Activated CD4-positive, alpha-beta T cell treated with anti-CD3 and anti-CD28 coated beads, Interleukin-2, amount 50 U/mL, for 16 hours (primary cell): Measurements from ENCODE around the gene JARID2.
"Not testable (repeated sequence)": the region's sequence is repeated elsewhere in the genome, so short reads cannot be mapped to it uniquely, and the experiment has no call there.

Experiments used
- DNase-seq: peaks from one replicate; pipeline ENCODE4 v3.0.0-alpha.2; 2020

Gene JARID2

DNA sequence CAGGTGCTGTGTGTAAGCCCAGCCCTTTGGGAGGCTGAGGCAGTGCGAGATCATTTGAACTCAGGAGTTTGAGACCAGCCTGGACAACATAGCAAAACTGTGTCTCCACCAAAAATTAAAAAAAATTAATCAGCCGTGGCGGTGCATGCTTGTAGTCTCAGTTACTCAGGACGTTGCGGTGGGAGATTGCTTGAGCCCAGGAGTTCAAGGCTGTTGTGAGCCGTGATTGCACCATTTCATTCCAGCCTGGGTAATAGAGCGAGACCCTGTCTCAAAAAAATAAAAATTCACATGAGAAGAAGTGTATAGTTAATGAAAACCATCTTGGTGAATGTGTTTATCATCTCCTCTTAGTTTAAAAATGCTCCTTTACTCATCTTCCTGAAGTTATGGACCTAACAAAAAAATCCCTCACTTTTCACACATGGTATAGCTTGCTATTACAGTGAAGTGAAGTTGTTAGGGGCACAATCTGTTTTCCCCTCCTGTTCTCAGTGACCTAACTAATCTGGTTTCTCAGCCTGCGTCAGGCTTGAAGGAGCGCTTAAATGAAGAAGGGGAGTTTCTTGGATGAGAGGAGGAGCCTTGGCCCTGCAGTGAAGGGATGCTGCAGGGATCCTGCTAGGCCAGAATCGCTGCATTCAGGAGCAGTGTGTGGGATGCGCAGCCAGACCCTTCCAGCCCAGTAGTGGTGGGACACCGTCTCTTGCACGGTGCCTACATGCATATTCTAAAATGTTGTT, 45.3 kb downstream of the JARID2 start:
- no peak for DNase-seq

DNA sequence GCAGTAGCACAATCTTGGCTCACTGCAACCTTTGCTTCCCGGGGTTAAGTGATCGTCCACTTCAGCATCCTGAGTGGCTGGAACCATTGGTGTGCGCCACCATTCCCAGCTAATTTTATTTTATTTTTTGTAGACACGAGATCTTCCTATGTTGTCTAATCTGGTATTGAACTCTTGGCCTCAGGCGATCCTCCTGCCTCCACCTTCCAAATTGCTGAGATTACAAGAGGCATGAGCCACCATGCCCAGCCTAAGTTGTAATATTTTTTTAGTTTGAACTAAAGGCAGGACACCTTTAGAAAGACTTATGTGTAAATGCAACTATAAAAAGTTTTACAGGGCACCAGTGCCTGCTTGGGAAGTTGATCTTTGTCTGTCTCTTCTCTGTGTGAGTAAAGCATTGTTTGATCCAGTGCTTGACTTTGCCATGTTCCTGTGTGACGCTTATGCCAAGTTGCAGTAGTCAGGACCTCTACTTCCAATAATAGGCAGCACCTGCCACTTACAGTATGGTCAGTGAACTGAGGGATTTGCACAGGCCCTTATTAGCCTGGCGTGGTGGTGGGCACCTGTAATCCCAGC, 46.9 kb downstream of the JARID2 start:
- DNase-seq: no peak

DNA sequence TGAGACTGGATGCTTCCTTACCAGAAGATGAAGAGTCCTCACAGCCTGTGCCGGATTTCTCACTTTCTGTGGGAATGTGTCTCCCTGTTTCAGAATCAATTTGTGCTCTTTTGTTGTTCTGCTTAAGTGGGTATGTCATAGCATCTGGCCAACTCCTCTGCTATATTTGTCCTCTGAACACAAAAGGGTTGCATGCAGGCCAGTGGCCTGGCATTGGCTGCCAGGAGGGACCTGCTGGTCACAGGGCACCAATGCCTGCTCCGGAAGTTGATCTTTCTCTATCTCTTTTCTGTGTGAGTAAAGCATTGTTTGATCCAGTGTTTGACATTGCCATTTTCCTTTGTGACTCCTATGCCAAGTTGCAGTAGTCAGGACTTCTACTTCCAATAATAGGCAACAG, 47.8 kb downstream of the JARID2 start:
- DNase-seq: no peak

DNA sequence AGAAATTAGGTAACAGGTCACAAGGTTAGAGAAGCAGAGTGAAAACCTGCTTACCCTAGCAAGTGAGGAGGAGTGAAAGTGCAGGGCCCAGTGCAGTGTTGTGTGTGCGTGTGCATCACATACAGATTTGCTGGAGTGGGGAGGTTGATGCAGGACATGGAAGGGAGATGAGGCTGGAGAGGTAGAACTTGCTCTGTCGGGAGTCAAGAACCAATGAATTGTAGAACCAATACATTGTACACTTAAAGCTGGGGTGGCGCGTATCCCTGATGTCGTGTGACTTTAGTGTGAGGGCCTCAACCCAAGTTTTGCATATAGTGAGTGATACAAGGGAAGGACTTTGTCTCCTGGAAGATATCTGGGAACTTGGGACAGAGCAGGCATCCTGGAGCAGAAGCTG, 48.6 kb downstream of the JARID2 start:
- DNase-seq: no peak

DNA sequence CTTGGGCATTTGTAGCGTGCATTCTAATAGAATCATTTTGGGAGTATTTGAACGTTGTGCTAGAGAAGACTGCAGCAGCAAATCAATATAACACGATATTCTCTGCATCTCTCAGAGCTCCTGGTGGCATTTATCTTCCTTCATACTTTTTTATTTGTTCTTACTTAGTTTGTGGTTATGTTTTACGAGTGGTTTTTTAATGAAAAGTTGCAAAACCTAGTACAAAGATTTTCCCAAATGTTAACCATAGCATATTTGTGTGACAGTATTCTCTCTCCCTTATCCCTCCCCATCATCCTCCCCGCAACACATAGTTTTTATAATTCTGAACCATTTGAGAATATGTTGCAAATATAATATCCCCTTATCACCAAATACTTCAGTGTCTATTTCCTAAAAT, 50.4 kb downstream of the JARID2 start:
- no peak for DNase-seq

DNA sequence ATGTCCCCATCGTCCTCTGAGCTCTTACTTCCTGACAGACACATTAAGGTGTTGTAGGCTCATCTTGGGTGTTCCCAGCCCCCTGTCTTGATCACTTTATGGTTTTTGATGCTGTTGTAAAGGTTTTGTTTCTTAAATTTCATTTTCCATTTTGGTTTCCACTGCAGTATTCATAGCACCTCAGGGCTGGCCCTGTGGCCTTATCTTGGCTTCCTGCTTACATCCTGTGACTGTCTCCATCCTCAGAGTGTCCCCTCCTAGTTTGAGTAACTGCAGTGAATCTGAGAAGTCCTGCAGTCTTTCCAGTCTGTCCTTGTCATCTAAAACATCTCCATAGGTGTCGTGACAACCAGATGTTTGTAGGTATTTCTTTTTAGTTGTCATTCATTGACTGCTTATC, 50.9 kb downstream of the JARID2 start:
- DNase-seq: peak; percentile 82

DNA sequence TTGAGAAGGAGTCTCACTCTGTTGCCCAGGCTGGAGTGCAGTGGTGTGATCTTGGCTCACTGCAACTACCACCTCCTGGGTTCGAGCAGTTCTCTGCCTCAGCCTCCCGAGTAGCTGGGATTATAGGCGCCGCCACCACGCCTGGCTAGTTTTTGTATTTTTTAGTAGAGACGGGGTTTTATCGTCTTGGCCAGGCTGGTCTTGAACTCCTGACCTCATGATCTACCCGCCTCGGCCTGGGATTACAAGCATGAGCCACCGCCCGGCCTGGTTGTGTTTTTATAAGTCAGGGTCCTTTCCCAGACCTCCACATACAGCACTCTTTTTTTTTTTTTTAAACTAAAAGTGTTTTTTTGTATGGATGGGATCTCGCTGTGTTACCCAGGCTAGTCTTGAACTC, 51.3 kb downstream of the JARID2 start:
- not testable (repeated sequence) for DNase-seq

DNA sequence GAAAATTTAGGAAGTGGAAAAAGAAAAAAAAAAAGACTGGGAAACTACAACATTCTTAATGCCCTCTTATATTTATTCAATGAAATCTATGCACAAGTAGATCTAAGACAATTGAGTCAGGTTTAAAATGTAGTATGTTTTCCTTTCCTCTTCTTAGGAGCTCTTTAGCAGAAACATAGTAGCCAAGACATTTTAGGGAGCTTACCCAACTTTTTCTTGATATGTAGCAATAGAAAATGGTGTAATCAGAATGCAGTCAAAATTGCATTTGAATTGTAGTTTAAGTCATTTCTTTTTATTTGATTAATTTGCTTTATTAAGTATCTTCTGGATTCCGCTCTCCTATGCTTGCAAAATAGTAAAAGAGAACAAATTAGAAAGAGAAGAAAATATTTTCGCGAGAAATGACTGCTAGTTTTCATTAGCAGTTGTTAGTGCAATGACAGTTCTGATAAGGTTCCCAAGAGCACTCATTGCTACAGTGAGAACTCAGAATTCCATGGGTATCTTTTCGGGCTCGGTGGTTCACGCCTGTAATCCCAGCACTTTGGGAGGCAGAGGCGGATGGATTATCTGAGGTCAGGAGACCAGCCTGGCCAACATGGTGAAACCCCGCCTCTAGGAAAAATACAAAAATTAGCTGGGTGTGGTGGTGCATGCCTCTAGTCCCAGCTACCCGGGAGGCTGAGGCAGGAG, 52.2 kb downstream of the JARID2 start:
- no peak for DNase-seq

DNA sequence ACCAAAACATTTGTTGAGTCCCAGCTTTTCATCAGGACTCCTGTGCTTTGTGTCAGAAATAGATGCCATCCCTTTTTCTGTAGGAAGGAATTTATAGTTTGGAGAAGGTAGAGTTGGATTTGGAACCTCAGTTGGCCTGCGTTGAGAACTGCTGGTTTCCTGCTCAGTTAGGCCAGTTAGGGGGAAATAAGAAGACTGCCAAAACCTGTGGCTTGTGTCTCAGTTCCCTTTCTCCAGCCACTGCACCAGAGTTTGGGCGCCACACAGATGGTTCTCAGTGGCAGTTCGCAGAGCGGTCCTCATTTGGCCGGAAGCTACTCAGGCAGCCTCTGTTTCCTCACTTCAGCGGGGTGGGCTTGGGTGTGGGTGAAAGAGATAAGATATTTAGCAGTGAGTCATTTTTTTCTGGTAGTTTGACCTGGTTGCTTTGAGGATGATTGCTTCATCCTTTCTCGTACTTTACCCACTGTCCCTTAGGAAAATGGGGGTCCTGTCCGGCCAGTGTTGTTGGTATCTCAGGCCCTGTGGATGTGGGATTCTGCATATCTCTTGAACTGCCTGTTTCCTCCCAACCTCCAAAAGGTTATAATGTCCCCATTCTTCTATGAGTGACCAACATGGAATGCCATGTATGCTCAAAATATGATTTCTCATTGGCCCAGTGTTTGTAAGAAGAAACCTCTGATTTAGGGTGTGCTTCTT, 53.7 kb downstream of the JARID2 start:
- DNase-seq: peak; percentile 71

DNA sequence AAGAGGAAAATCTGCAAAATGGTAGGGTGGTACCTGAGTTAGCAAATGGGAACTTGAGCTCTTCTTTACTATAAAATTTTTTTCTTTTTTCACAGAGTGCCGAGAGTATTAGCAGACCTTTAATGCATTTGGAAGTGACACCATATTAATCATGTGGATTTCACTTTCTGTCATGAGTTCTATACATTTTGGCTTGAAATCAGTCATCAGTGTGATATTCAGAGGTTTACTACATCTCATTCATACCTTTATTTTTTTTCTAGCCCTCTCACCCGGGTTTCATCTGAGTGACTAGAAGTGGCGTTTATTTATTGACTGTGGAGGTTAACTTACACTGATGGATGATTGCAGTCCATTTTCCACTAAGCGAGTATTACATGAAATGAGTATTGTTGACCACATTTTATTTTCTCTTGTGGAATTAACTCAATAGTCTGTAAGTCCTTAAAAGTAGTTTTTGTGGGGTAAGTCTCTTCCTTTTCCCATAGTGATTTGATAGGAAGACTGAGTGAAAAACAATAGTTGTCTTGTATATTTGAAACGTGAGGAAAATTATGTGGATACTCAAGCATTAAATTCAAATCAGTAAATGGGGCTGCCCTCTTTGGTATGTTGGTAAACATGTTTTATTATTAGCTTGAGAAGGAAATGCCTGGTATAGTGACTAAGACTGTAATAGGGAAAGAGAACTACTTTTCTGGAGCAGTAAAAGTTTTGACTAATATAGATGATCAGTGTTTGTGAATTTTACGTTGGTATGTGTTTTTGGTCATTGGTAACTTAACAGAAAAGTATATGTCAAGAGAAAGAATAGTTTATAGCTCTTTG, 55.5 kb downstream of the JARID2 start:
- DNase-seq: peak; percentile 89

DNA sequence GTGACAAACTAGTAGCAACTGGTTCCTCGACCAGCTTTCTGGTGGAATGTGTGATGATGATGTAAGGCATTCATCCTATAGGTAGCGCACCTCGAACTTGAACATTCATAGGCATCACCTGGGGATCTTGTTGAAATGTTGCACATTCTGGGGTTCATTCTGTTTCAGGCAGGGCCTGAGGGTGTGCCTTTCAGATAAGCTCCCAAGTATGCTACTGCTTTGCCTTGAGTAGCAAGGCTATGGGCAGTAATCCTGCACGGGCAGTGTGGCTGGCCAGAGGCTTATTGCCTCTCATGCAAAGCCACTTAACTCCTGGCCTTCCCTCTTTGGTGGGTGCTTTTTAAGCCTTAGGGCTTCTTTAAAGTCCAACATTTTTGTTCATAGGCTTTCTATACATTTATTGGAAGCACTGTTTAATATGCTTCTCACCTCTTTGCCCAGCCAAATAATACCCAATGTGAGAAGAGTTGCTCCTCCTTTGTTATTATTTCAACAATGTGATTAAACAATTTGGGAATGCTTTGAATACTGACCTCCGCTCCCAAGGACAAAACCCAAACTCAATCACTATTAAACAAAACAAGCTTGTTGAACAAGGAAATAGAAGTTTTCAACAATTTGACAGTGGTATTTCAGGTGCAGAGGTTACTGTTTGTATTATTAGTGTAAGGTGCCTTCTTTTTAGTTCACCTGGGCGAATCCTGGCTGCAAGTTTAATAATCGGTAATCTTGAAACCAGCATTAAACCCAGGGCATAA, 57.5 kb downstream of the JARID2 start:
- DNase-seq: no peak

DNA sequence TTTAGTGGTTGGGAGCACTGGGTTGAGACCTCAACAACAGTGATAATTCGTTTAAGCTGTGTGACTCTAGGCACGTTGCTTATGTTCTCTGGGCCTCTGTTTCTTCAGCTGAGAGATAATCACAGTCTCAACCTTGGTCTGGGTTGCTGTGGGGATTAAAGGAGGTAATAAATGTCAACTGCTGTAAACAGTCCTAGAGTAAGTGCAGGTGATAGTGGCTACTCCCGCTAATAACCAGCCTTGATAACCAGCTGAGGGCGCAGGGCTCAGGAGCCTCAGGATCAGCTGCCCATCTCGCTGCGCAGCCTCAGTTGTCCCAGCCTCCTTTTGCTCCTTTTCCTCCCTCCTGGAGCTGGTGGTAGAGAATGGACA, 58.0 kb downstream of the JARID2 start:
- no peak for DNase-seq

DNA sequence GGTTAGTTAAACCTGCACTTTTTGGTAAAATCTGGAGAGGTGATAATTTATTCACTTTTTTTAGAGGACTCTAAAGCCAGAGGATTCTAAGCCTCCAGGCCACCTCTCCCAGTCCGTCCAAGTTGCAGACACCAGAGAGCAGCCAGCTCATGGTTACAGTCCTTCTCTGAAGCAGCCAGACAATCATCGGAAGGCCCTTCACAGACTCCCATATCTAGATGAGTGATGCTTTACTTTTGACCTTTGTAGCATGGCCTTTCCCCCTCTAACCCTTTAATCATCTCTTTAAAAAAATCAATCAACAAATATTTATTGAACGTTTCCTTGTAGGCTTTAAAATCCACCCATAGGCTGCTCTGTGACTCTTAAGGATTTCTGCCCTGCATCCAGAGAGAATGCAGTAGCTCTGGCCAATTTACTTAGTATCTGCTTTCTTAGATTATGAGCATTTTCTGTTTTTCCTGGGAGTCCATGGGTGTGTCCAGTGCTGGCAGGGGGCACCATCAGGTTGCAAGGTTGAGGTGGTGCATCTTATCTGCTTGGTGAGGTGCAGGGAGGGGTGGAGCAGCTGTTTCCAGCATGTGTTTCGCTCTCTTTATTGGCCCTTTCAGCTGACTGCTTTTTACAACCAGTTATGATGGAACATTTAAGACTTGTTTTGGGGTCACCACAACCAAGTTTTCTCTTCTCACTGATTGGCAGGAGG, 58.6 kb downstream of the JARID2 start:
- DNase-seq: no peak

DNA sequence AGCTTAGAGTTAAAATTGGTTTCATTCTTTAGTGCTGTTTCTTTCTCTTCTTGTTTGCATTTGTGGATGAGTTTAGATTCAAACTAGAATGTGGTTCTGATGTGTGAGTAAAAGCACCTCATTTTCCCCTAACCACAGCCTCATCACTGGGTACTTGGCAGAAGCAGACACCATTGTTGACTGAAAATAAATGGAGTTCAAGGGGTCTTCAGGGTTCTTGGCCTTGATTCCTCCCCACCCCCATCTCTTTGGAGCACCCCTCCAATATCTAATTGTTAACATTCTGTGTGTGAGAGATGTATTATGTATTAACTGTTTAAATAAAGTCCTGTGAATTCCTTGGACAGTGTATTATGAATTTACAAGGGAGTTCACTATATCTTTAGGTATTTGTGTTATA, 59.6 kb downstream of the JARID2 start:
- DNase-seq: peak; percentile 65

DNA sequence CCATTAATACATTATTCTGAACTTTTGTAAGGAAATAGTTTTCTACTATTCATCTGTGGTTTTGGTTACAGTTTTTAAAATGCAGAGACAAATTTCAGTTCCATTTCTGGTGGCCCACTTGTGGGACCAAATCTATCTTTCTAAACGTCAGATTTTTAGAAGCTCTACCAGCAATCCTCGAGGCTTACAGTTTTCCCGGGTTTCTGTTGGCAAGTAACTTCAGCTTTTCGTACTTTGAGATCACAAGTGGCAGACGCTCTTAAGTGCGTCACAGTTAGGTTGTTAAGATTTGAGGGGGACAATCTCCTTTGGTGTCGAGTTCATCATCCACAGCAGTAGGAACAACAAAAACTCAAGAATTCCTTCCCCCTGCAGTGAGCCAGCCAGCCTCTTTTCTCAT, 60.0 kb downstream of the JARID2 start:
- DNase-seq: no peak

DNA sequence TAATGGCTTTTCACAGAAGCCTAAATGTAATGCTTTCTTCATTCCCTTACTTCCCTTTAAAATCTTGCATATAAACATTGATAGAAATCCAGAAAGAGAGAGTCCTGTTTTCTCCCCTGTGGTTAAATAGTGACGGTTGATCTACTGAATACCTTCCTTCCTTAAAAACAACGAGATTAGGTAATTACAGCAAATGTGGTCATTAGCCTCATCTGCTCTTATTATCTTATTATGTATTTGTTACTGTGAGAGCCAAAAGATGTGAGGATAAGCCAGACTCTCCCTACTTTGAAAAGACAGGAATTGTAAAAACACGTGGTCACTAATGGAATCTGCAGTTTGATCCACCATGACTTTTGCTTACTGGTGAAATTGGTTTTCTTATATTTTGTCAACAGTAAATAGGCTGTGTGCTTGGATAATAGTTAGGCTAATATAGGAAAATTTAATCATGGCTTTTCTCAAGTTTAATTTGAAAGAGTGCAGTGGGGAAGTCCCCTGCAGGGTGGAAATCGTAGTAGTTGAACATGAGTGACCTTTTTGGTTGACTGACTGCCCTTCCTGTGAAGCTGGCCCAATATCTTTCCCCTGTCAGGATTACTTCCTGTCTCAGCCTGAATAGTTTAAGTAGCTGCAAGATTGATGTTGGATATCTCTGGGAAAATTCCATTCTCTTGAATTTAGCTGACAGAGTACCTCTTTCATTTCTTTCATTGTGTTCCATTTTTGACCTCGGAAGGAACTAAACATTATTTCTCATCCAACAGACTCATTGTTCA, 62.8 kb downstream of the JARID2 start:
- no peak for DNase-seq

DNA sequence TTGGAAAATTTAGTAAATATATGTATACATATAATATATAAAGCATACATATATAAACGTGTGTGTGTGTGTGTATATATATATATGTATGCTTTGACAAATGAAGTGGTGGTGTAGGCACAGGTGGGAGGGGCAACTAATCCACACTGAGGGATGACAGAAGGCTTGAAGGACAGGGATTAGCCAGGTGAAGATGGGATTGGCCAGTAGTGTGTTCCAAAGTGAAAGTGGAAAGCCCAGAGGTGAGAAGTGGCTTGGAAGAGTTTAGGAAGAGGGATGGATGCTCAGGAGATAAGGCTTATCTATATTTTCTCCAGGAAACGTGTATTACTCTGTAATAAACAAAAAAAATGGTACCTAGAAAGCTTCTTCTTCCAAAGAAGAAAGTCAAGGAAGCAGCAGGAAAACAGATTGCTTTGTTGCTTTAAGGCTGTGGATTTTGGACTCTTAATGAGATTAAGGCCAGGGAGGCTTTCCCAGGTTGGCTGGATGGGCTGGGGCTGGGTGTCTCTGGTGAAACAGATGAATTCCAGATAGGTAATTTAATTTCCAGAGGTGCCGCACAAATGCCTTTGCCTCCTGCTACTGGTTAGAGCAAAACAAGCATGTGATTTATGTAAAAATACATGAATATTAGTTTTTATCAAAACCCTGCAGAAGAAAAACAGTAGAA, 63.9 kb downstream of the JARID2 start:
- DNase-seq: no peak

DNA sequence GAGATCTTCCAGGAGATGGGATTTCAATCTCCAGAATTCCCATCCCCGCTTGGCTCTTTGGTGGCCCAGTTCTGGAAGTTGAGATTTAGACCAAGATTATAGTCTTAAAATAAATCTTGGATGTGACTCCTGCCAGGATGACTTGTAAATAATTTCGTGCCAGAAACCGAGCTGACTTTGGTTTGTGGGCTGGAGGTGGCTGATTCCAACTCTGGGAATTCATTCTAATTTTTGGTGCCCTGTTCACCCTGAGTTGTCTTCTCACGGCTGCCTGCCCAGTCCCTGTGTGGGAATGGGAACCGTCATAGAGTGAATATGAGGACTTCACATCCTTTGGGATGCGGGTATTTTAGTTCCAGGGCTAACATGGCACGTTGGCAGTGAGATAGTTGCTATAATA, 64.8 kb downstream of the JARID2 start:
- DNase-seq: no peak

DNA sequence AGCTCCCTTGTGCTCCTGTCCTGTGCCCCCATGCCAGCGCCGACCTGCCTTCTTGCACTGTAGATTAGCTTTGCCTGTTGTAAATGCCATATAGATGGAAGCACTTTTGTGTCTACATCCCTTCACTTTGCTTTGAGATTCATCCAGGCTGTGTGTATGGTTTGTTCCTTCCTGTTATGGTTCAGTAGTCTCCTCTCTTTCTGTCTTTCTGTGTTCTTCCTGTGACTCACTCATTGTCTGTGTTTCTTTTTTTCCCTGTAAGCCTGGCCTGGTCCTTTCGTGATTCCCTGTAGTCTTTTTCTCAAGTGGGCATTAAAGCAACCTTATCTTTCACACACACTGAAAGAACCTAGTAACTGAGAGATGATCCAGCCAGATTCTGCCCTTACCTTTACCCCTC, 66.6 kb downstream of the JARID2 start:
- DNase-seq: no peak

DNA sequence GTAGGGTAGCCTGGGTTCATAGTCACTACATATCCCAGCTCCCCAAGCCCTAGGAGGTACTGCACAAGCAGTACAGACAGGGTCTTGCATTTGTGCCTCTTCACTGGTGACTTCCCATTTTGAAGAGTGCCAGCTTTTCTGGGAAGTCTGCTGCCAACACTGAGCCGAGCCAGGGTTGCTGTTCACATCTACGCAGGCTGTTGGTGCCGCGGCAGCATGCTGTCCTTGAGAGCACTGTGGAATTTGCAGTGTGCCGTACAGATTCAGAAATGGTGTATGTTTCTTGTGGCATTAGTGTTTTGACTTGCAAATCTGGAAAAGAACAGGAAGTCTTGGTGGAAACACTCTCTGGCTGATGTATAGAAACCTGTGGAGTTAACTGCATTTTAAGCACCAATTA, 67.5 kb downstream of the JARID2 start:
- DNase-seq: no peak
